CD1c-positive myeloid dendritic cell (primary cell): Measurements from ENCODE around the gene DCDC1.
"Not testable (repeated sequence)": the region's sequence is repeated elsewhere in the genome, so short reads cannot be mapped to it uniquely, and the experiment has no call there.

Experiments
- DNase-seq: peaks from one replicate; pipeline ENCODE4 v3.0.0-alpha.2; 2016; ENCODE audit errors: extremely low spot score

The DCDC1 gene

DNA sequence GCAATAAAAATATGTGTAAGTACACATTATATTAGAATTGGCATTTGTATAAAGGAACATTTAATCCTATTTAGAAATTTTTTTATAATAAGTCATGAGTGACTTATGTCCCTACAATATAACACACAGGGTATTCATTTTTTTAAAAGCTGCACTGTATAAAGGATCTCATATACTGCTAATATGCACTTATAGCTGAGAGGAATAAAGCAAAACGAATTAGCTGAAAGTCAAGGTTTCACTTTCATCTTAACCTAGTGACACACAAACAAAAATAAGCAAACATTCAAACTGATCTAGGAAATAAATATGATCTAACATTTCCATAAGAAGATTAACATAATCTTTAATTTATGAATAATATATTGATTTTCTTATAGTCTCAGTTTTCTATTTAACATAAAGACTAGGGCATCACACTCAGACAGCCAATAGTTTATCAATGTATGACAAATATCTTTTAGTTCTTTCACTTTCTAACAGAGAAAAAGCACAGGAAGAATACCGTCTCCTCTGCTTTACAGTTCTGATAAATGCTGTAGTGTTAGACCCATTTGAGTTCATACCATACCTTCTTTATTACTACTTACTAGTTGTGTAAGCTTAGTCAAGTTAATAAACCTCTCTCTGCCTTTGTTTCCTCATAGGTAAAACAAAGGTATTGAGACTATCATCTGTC, 42.9 kb downstream of the DCDC1 start:
- DNase-seq, result no peak

DNA sequence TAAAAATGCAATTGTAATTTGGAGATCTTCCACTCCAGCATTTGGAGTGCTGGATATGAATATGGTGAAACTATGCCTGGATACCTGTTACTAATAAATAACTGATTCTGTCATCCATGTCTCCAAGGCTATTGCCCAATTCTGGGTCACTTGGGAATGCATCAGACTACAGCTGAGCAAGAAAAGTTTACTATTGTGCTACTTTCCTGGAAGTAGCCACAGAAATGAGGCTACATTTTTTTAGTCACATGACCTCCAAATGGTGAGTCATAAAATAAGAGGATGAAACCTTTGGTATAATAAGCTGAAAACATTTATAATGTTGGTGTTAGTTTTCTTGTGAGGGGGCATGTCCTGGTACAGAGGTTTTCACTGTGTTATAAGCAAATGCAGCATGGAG, 44.4 kb downstream of the DCDC1 start:
- DNase-seq, result no peak

DNA sequence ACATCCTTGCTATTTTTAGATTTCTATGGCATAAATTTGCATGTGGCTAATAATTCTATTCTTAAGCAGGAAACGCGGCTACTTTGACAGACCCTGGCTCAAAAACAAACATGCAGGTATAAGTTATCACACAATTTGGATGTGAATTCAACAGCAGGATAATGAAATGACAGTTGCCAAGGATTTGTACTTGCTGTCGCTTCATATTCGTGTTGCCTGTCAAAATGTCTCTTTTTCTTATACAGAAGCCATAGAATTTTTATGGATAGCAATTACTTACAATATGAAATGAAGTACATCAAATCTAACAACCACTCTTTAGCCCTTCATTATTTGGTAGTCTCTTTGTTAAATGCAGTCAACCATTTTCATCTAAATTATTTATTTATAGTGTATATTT, 46.4 kb downstream of the DCDC1 start:
- no peak for DNase-seq

DNA sequence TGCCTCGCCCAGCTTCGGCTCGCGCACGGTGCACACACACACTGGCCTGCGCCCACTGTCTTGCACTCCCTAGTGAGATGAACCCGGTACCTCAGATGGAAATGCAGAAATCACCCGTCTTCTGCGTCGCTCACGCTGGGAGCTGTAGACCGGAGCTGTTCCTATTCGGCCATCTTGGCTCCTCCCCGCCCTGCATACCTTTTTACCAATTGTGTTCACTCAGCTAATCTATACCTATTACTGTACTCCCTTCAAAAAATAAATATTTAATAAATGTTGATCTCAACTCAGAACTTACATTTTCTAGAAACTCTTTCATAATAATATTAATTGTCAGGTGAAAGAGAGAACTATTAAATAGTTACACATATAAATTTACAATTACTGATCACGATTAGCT, 48.0 kb downstream of the DCDC1 start:
- not testable (repeated sequence) for DNase-seq

DNA sequence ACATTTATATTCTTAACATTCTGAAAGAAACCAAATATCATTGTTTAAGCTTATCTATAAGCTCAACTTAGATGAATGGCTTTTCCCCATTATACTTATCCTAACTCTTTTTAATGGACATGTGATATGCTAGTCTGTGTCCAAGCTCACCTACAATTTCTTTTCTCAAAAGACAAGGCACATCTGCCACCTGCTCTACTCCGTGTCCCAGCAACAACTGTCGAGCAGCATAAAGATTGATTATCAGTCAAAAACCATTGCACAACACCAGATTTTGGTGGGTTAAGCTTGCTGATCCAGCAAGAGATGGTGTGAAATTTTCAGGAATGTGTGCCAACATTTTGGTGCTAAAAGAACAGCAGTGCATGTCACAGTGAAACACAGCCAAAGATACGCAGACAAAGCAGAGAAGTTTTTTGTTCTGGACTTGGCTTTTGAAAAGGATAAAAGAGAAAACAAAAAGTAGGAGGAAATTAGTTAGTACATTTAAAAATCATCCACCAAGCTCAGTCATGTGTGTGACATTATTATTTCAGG, 65.8 kb downstream of the DCDC1 start:
- DNase-seq, result no peak

DNA sequence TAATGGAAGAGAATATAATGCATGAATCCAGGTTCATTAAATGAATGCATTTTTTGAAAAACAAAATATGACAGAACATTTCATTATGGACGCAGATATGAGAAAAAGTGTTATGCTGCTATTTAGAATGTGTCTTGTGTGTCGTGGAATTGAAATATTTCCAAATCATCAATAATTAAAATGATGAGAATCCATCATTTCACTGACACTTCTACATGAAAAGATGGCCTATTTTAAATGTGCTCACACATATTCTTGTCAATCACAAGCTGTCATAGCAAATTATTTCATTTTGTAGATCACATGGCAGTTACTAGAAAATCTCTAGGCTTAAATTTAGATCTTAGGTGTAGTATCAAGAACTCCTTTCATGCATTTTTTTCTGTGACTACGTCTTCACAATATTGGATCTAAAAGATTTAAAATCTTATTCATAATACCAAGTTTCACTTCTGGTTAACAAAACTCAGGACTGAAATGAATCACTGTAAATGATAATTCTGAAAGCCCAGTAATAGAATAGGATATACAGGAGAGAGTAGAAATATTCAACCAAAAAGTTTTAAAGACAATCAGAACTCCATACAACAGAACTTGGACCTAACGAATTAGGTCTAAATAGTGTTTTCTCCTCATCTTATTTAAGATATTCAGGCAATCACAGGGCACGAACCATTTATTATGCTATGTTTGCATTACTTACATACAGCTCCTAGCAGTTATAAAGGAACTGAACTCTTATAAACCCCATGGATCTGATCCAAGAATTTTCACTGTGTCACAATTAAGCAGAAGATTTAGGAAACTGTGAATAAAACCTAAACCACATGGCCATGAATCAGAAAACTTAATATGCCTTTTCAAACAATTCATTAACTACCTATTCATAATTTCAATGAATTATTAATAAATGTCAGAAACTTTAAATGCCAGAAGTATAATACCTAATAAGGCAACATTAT, 67.7 kb downstream of the DCDC1 start:
- DNase-seq, result no peak

DNA sequence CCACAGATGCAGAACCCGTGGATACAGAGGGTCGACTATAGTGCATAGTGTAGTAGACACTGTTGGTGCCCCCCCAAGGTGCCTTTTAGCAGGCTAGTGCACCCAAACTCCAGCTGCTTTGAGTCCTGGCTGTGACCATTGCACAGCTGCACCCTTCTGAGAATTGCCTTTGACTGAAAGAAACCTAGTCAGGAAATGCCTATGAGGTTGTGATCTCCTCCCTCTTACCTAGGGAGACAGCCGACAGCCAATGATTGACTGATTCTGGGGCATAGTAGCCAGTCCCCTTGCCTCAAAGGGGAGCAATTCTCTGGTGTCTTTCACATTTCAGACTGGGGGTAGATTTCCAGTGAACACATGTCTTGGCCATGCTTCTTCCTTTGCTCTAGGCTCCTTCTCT, 74.2 kb downstream of the DCDC1 start:
- DNase-seq, result no peak

DNA sequence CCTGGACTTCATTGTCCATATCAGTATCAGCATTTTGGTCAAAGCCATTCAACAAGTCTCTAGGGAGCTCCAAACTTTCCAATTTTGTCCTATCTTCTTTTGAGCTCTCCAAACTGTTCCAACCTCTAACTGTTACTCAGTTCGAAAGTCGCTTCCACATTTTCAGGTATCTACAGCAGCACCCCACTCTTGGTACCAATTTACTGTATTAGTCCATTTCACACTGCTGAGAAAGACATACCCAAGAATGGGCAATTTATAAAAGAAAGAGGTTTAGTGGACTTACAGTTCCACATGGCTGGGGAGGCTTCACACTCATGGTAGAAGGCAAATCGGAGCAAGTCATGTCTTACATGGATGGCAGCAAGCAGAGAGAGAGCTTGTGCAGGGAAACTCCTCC, 96.0 kb downstream of the DCDC1 start:
- not testable (repeated sequence) for DNase-seq

DNA sequence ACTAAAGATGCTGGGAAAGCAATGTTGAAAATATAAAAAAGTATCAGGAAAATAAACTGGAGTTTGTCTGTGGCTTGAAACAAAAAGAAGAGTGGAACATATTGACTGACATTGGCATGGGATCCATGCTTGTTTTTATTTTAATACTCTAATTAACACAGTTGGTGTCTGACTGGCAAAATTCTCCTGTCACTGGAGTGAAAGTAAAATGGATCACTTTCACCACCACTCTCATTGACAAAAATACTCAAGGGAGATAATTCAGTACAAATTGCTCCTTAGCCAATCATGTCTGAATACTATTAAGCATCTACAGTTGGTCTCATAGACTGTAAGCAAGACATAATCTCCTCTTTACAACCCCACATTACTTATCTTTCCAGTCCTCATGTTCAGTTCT, 101.8 kb downstream of the DCDC1 start:
- DNase-seq, result no peak

DNA sequence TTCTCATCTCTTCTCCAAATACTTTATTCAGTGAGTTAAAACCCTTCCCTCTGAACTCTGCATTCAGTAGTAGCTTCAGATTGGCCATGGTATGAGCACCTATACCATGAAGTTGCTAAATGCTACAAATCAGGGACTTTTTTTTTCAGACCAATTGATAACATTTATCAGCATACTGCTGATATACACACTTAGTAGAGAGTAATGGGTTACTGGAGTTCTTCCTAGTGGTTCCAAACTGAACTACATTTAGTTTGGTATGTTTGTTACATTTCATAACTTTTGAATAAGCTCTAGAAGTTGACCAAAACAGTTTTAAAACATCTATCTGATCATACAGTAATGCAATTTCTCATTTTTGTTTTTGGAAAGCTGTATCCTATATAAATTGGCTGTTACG, 104.7 kb downstream of the DCDC1 start:
- DNase-seq, result no peak

DNA sequence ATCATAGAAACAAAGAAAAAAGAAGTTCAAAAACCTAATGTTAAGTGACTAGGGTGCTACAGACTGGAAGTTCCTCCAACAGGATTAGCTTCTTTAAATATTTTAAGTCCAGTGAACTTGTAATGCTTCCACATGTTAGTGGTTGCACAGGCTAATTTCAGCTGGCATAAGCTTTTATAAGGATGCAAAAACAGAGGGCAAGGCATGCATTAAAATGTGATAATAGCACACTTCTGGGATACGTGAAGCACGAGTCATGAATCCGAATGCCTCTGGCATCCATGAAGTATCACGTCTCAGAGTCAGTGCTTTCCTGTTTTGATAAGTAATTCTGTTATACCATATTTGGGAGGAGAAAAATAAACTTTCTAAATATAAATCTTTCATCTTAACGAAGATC, 106.8 kb downstream of the DCDC1 start:
- DNase-seq, result no peak

DNA sequence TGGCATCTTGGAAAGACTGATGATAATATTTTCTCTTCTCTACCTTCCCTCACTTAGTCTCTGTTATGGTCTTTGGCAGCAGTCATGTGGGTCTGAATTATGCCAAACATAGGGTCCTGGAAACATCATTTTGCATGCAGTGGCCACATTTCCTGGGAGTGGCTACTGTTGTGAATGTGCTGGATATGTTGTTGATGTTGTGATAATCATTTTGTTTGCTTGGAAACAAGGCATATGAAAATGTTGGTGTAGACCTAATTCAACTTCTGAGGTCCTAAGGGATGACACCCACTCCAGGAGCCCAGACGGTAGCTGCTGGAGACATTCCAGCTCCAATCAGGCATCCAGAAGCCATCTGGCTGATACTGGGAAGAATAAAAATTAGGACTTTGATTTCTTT, 109.7 kb downstream of the DCDC1 start:
- no peak for DNase-seq

DNA sequence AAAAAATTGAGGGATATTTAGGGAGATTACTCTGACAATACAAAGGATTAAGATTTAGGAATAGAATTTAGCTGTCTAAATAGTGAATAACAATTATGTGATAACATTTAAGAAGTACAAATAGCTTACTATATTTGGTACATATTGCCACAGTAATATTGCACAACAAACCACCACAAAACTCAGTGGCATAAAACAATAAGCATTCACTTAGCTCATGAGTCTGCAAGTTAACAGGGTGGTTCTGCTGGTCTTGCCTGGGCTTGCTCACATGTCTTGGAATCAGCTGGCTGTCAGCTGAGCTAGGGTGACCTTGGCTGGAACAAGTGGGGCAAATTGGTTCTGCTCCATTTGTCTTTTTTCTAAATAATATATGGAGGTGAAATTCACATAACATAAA, 115.1 kb downstream of the DCDC1 start:
- no peak for DNase-seq

DNA sequence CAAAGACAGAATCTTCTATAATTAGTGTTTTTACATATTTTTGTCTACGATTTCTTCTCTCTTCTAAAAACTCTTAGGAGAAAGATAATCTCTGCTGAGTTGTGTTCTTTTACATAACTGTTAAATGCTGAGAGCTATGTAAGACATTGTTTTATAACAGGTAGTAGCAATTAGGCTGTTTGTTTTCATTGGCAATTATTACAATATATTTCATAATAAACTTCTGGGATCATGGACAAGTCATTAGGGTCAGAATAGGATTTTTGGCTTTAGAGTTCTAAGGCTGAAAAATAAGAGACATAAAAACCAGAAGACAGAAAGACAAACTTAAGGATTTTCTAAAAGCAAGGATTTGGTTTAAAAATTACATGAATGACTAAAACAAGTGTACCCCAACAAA, 120.8 kb downstream of the DCDC1 start:
- no peak for DNase-seq

DNA sequence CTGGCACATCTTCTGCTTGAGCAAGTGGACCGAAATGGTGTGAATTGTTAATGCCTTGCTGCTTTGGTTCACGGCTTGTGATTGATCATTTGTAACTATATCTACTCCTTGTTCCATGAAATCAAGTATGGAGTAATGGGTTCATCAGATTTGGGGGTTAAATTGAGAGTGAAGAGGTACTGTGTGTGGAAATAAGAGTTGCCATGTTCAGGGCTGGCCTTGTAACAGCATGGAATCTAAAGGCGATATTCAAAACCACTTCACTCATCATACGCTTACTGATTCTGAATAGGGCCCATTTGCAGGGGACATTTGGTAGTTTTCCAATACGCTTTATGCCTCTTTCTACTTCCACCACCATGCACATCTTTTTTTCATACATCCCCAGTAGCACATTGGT, 122.2 kb downstream of the DCDC1 start:
- no peak for DNase-seq

DNA sequence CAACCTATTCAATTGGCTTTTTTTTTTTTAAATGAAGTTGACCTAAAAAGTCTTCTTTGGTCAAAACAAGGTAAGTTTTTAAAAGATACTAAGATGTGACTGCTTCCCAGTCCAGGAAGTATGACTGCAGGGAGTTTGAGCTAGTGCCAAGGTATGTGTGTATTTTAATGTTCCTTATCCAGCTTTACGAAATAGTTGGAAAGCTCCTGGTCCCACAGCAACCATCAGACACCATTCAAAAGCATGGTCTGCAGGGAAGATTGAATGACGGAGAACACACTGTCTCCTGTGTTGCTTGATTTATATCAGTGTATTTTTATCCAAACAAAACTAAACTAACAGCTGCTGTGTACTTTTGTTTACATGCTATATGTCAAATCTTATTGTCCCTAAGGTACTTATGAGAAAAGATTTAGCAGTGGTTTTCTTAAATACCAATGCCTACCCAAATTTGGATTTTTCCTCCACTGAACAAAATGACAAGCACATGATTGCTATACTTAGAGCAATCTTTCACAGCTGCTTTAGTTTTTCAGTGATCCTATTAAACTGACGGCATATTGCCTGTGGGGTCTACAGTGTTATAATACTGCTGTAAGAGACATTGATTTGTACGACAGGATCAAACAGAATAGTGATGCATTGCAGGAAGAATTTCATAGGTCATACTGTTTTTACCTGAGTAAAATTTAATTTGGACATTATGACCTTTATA, 122.9 kb downstream of the DCDC1 start:
- no peak for DNase-seq

DNA sequence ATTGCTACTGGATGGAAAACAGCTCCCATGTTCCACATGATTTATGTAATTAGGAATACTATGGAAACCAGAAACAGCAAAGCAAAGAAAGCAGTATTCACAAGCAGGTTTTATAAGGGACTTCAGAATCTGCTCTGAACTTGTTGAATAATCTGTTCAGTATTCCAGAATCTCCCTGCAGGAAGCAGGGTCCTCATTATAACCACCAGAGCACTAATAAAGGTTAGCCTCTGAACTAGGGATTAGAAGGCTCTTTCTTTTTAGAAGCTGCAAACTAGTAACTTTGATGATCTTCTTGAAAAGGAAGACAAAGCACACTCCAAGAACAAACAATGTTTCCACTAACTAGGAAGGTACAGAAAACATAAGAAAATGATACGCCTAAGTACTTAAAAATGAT, 125.8 kb downstream of the DCDC1 start:
- no peak for DNase-seq

DNA sequence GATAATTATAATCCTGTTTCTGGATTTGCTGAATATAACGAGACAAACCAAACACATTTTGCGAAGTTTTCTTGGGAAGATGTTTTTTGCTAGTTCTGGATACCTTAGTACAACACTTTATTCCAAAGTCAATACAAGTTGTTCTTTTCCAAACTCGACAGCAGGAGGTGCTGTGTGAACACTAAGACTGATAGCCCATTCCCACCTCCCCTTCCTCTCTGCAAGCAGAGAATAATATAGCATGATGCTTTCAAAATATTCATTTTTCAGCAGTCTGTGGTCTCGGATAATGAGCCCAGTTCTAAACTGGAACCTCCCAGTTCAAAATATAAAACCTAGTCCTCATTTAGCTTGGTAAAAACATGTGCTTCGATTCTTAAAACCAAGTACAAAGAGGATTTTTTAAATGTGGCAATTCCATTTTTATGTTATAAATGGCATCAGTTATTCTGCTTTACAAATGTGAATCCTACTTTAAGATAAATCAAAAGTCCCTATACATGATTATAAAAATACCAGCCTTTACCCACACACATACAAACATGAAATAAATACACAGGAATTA, 129.1 kb downstream of the DCDC1 start:
- DNase-seq, result peak; percentile 20

DNA sequence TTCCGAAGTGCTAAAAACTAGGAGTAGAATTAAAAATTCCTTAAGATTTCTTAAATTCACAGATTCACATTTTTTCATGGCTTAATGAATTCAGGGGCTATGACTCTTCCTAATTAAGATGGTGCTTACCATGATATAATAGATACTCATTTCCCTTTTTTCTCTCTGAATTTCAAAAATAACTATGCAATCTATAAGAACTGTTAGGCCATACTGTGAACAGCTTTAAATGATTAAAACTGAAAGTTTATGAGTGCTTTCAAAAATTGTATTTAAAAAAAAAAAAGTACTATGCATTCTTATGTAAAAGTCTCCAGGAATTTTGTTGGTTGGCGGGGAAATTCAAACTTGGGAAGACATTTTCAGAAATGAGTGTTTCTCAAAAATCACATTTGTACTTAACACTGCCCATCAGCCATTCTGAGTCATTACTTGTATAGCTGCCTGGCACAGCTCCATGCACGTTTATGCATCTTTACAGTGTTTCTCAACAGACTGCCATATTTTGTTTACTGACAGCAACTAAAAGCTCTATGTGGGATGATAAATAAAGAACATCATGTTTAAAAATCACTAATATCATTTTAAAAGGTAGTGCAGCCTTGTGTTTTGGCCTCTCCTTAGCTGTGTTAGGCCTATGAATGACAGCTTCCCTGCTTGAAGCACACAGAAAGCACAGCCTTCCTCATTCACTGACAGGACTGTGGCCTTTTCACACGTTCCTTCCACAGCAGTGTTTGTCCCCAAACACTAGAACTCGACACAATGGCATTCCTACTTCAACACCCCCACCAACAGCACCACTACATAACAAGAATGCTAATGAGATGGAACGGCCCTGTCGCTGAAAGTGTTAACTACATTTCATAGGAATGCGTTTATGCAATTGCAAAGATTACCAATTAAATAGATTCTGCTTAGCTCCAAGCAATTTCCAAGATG, 131.4 kb downstream of the DCDC1 start:
- DNase-seq, result no peak

DNA sequence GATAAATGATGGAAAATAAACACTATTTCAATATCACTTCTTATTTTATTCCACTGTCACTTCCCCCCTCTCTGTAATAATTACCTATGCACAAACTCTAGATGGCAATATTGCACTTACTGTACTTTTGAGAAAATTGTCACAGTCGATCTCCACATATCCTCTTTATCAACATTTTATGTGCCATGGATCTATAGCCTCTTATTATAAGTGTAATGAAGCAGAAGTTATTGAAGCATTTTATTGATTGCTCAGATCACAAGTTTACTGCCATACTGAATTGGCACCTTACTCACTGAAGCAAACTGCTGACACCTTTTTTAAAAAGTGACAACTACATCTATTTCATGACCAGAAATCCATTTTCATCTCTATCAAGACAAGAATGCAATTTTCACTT, 133.4 kb downstream of the DCDC1 start:
- no peak for DNase-seq

DNA sequence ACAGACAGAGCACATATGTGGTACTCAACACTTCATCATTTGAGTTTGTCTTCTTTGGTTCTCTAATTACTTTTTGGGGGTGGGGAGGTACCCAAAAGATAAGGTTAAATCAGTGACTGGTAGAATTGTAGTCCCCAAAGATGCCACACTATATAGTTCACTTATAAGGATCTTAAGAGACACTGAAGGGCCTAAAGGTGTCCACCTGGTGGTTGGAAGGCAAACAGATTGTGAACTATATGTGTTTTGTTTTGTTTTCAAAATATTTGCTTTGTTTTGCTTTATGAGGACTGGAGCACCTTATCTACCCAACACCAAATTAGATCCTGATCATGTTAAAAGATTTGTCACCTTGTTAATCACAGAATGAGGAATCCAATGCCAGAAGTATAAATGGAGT, 136.1 kb downstream of the DCDC1 start:
- DNase-seq, result no peak
